ENCODE measurements around the gene ZBTB32.

DNA sequence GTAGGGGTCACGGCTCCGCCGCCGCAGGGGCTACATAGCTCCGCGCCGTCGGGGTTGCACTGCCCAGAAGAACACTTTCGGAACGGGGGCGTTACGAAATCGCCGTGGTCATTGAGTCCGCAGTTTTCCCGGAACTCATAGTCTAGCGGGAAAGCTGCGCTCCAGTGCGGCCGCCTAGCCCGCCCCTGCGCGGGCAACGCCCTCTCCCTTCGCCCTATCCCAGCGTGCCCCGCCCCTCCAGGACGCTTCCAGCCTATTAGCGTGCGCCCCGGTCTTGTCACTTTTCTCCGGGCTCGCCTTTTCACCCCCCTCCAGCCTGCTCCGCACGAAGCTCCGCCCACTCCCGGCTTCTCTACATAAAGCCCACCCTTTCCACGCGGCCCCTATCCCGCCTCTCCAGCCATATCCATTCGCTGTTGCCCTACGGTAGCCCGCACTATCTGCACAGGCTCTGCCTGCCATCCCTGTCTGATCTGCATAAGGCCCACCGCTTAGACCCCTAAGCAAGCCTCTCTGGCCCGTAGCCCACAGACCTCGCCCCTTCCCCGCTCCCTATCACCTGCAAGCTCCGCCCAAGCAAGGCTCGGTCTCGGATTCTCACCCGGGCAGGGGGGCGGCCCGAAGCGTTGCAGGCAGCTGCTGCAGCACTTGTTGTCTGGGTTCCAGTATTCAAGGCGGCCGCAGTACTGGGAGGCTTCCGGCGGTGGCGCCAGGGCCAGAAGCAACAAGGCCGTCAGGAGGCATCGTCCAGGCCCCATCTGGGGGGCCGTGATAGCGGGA lies 36.3 kb downstream of the ZBTB32 start:
- TF ChIP-seq, protein P1, sequence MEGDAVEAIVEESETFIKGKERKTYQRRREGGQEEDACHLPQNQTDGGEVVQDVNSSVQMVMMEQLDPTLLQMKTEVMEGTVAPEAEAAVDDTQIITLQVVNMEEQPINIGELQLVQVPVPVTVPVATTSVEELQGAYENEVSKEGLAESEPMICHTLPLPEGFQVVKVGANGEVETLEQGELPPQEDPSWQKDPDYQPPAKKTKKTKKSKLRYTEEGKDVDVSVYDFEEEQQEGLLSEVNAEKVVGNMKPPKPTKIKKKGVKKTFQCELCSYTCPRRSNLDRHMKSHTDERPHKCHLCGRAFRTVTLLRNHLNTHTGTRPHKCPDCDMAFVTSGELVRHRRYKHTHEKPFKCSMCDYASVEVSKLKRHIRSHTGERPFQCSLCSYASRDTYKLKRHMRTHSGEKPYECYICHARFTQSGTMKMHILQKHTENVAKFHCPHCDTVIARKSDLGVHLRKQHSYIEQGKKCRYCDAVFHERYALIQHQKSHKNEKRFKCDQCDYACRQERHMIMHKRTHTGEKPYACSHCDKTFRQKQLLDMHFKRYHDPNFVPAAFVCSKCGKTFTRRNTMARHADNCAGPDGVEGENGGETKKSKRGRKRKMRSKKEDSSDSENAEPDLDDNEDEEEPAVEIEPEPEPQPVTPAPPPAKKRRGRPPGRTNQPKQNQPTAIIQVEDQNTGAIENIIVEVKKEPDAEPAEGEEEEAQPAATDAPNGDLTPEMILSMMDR (IDR thresholded peaks at IDR 0.05): no peak
- TF ChIP-seq POLR2A (IDR thresholded peaks at IDR 0.05): no peak
